DOHH2 (cell line): ENCODE data around the gene TMEM88.
"Not testable (repeated sequence)": the region's sequence is repeated elsewhere in the genome, so short reads cannot be mapped to it uniquely, and the experiment has no call there.

Source experiments
- H3F3A ChIP-seq: fragments of 200-600 bp; sonication (generic), shearing (Covaris generic); 2 replicates; pipeline ENCODE4 v1.6.0; 2016; ENCODE audit warnings: antibody characterized with exemption, mild to moderate bottlenecking; ENCODE audit not compliant: control insufficient read depth, insufficient read depth
- H3K27ac ChIP-seq: fragments of 200-600 bp; sonication (generic); 2 replicates; pipeline ENCODE4 v1.5.1; 2014; ENCODE audit warnings: low read depth, mild to moderate bottlenecking, low read length, moderate library complexity
- H3K27me3 ChIP-seq: fragments of 200-600 bp; sonication (generic); 2 replicates; pipeline ENCODE4 v1.6.1; 2014; ENCODE audit warnings: mild to moderate bottlenecking, low read length, mixed read lengths; ENCODE audit not compliant: control insufficient read depth
- H3K36me3 ChIP-seq: fragments of 200-600 bp; sonication (generic); 2 replicates; pipeline ENCODE4 v1.6.1; 2014; ENCODE audit warnings: mild to moderate bottlenecking, low read length, moderate library complexity, mixed read lengths; ENCODE audit not compliant: control insufficient read depth
- H3K4me1 ChIP-seq: fragments of 200-600 bp; sonication (generic); 2 replicates; pipeline ENCODE4 v1.6.1; 2014; ENCODE audit warnings: mild to moderate bottlenecking, low read length, mixed read lengths; ENCODE audit not compliant: control insufficient read depth
- H3K4me2 ChIP-seq: fragments of 200-600 bp; sonication (generic); 2 replicates; pipeline ENCODE4 v1.6.0; 2014; ENCODE audit warnings: mild to moderate bottlenecking, low read length, moderate library complexity
- H3K4me3 ChIP-seq: fragments of 200-600 bp; sonication (generic); 2 replicates; pipeline ENCODE4 v1.5.1; 2014; ENCODE audit warnings: mild to moderate bottlenecking, low read length, mixed read lengths
- H3K79me2 ChIP-seq: fragments of 200-600 bp; sonication (generic); 2 replicates; pipeline ENCODE4 v1.6.1; 2014; ENCODE audit warnings: mild to moderate bottlenecking, low read length, mixed read lengths; ENCODE audit not compliant: control insufficient read depth
- H3K9me2 ChIP-seq: fragments of 200-600 bp; sonication (generic); replicated peaks from 2 replicates; pipeline ENCODE4 v1.6.1; 2014; ENCODE audit warnings: mild to moderate bottlenecking, low read length, mixed read lengths; ENCODE audit not compliant: control insufficient read depth
- H3K9me3 ChIP-seq: fragments of 200-600 bp; sonication (generic); 2 replicates; pipeline ENCODE4 v1.6.1; 2014; ENCODE audit warnings: antibody characterized with exemption, low read length, mixed read lengths; ENCODE audit not compliant: control insufficient read depth, insufficient read depth
- H4K20me1 ChIP-seq: fragments of 200-600 bp; sonication (generic); 2 replicates; pipeline ENCODE4 v1.6.0; 2014; ENCODE audit warnings: low read depth, mild to moderate bottlenecking, antibody characterized with exemption, low read length, moderate library complexity; ENCODE audit not compliant: control insufficient read depth, insufficient read depth
- EZH2phosphoT487 ChIP-seq: fragments of 200-600 bp; sonication (generic); IDR thresholded peaks from 2 replicates; pipeline ENCODE4 v1.6.1; 2017; ENCODE audit warnings: borderline replicate concordance, mild to moderate bottlenecking, antibody characterized with exemption, low read length, moderate library complexity, mixed read lengths
- TF ChIP-seq, protein P1 (sequence below): fragments of 200-600 bp; sonication (generic); IDR thresholded peaks from one replicate; pipeline ENCODE4 v1.5.1; 2014; ENCODE audit warnings: antibody characterized with exemption, mild to moderate bottlenecking, low read depth, low read length; ENCODE audit not compliant: poor library complexity, severe bottlenecking

The TMEM88 gene

DNA sequence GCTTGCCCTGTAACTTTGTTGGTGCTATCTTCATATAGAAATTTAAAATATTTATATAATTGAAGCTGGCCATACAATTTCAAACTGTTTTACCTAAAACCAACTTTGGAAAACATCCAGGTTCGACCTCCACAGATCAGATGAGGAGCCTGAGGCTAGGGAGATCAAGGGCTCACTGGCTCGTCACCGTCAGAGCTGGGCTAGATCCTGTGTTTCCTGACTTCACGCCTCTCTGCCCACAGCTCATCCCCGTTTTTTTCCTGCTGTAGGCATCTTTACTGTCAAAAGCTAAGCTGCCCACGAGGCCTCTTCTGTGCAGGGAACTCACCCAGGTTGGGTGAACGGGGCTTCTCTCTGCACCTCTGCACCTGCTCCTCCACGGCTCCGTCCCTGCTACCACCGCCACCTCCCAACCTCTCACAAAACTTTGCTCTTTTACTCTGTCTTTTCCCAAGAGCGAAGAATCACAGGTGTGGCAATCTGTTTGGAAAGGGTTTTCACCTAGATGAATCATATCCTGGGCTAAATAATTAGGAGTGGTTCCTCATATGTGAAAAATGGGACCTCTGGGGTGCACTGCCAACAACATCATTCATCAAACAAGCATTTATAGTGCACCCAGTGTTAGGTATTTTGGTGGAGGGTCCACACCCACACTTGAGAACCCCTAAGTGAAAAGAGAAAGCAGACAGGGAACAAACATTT lies 45.6 kb upstream of the TMEM88 start:
- H3K36me3 ChIP-seq = no peaks in the 10 kb centered on the region
- no peaks in the 10 kb centered on the region for H3K79me2 ChIP-seq
- no peak overlapping the region for H3K4me2 ChIP-seq
- no peaks in the 10 kb centered on the region for H3F3A ChIP-seq
- no peak overlapping the region for H3K4me3 ChIP-seq
- H3K27me3 ChIP-seq = peaks cover 4% of the 10 kb centered on the region; the same call in 1 of the 2 replicates
- no peaks in the 10 kb centered on the region for H3K9me3 ChIP-seq
- H3K4me1 ChIP-seq = no peaks in the 10 kb centered on the region
- no peaks in the 10 kb centered on the region for H4K20me1 ChIP-seq
- no peaks in the 10 kb centered on the region for H3K9me2 ChIP-seq
- TF ChIP-seq EZH2phosphoT487 = no peak
- TF ChIP-seq, protein P1, sequence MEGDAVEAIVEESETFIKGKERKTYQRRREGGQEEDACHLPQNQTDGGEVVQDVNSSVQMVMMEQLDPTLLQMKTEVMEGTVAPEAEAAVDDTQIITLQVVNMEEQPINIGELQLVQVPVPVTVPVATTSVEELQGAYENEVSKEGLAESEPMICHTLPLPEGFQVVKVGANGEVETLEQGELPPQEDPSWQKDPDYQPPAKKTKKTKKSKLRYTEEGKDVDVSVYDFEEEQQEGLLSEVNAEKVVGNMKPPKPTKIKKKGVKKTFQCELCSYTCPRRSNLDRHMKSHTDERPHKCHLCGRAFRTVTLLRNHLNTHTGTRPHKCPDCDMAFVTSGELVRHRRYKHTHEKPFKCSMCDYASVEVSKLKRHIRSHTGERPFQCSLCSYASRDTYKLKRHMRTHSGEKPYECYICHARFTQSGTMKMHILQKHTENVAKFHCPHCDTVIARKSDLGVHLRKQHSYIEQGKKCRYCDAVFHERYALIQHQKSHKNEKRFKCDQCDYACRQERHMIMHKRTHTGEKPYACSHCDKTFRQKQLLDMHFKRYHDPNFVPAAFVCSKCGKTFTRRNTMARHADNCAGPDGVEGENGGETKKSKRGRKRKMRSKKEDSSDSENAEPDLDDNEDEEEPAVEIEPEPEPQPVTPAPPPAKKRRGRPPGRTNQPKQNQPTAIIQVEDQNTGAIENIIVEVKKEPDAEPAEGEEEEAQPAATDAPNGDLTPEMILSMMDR = no peak
- no peak overlapping the region for H3K27ac ChIP-seq

DNA sequence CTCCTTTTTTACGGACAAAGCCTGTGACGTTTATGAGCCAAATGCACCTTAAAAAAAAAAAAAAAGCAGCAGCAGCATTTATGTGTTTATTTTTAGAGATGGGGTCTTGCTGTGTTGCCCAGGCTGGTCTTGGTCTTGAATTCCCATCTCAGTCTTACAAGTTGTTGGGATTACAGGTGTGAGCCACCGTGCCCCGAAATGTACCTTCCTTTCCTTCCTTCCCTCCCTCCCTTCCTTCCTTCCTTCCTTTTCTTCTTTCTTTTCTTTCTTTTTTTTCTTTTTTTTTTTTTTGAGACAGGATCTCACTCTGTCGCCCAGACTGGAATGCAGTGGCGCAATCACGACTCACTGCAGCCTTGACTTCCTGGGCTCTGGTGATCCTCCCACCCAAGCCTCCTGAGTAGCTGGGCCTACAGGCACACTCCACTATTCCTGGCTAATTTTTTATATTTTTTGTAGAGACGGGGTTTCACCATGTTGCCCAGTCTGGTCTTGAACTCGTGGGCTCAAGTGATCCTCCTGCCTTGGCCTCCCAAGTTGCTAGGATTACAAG lies 45.0 kb upstream of the TMEM88 start:
- not testable (repeated sequence) for H3K36me3 ChIP-seq, H3K27ac ChIP-seq, H3F3A ChIP-seq, H3K4me3 ChIP-seq, H3K79me2 ChIP-seq, H3K4me1 ChIP-seq, H3K27me3 ChIP-seq, H3K9me3 ChIP-seq, H3K9me2 ChIP-seq, H3K4me2 ChIP-seq, H4K20me1 ChIP-seq

DNA sequence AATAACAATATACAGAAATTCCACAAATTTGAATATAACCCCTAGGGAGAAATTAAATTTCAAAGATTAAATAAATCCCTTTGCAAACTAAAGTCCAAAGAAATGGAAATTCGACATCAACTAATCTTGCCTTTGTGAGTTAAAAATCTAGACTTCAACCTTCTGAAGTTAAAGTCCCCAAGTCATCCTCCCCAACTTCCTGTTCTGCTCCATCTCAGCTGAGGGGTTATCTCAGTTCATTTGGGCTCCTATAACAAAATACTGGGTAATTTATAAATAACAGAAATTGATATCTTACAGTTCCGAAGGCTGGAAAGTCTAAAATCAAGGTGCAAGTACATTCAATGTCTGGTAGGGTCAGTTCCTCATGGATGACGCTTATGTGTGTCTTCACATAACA lies 43.6 kb upstream of the TMEM88 start:
- Histone ChIP-seq H3K9me2 (no peaks in the 10 kb centered on the region), H4K20me1 (no peaks in the 10 kb centered on the region), H3K79me2 (no peaks in the 10 kb centered on the region), H3K4me3 (no peak overlapping the region), H3K4me1 (no peaks in the 10 kb centered on the region), H3K4me2 (no peak overlapping the region), H3K9me3 (no peaks in the 10 kb centered on the region), H3K36me3 (no peaks in the 10 kb centered on the region), H3K27me3 (peaks cover 4% of the 10 kb centered on the region; the same call in 1 of the 2 replicates), H3F3A (no peaks in the 10 kb centered on the region), H3K27ac (no peak overlapping the region)
- no peak for TF ChIP-seq EZH2phosphoT487
- TF ChIP-seq, protein P1 = no peak

DNA sequence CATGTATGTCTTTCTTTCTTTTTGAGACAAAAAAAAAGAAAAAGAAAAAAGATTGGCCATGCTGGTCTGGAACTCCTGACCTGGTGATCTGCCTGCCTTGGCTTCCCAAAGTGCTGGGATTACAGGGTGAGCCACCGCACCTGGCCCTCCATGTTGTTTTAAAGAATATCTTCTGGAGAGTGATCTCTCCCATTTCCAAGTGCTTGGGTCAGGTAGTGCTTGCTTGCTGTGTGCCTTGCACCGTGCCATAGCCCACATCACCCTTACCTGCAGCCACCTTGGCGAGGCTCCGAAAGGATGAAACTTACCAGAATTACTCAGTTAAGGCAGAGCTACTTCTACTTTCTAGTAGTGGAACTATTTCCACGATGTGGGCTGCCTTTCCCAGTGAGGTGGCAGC lies 39.9 kb upstream of the TMEM88 start:
- Histone ChIP-seq H3K27ac (no peak overlapping the region), H4K20me1 (no peaks in the 10 kb centered on the region), H3K79me2 (no peaks in the 10 kb centered on the region), H3K36me3 (no peaks in the 10 kb centered on the region), H3K9me3 (no peaks in the 10 kb centered on the region), H3F3A (no peaks in the 10 kb centered on the region), H3K4me1 (no peaks in the 10 kb centered on the region), H3K27me3 (peaks cover 12% of the 10 kb centered on the region; the same call in 1 of the 2 replicates), H3K9me2 (no peaks in the 10 kb centered on the region), H3K4me2 (no peak overlapping the region), H3K4me3 (no peak overlapping the region)
- TF ChIP-seq, protein P1 = no peak
- TF ChIP-seq EZH2phosphoT487 = no peak
